PC-9 (cell line): ENCODE results near the gene QTRT2.

Experiments used
- EZH2 ChIP-seq: fragments of 200-600 bp; sonication (generic); IDR thresholded peaks from 2 replicates; pipeline ENCODE4 v1.8.0; 2017; ENCODE audit warnings: antibody characterized with exemption, low read depth
- TF ChIP-seq, protein P1 (sequence below): fragments of 200-600 bp; sonication (generic); conservative IDR thresholded peaks from 2 replicates; pipeline ENCODE4 v1.6.1; 2017; ENCODE audit warnings: mixed run types, antibody characterized with exemption, mild to moderate bottlenecking, moderate library complexity

DNA sequence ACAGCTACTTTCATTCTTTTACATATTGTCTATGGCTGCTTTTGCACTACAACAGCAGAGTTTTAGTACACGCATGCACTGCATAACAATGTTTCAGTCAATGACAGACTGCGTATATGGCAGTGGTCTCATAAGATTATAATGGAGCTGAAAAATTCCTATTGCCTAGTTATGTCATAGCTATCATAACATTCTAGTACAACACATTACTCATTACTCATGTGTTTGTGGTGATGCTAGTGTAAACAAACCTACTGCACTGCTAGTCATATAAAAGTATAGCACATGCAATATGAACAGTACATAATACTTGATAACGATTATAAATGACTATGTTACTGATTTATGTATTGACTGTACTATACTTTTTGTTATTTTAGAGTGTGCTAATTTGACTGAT is 47.9 kb downstream of the QTRT2 start:
- TF ChIP-seq, protein P1, sequence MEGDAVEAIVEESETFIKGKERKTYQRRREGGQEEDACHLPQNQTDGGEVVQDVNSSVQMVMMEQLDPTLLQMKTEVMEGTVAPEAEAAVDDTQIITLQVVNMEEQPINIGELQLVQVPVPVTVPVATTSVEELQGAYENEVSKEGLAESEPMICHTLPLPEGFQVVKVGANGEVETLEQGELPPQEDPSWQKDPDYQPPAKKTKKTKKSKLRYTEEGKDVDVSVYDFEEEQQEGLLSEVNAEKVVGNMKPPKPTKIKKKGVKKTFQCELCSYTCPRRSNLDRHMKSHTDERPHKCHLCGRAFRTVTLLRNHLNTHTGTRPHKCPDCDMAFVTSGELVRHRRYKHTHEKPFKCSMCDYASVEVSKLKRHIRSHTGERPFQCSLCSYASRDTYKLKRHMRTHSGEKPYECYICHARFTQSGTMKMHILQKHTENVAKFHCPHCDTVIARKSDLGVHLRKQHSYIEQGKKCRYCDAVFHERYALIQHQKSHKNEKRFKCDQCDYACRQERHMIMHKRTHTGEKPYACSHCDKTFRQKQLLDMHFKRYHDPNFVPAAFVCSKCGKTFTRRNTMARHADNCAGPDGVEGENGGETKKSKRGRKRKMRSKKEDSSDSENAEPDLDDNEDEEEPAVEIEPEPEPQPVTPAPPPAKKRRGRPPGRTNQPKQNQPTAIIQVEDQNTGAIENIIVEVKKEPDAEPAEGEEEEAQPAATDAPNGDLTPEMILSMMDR, result no peak
- no peak for TF ChIP-seq EZH2
